ENCODE results near the gene C2CD2.
"Not testable (repeated sequence)": the region's sequence is repeated elsewhere in the genome, so short reads cannot be mapped to it uniquely, and the experiment has no call there.

Gene C2CD2

DNA sequence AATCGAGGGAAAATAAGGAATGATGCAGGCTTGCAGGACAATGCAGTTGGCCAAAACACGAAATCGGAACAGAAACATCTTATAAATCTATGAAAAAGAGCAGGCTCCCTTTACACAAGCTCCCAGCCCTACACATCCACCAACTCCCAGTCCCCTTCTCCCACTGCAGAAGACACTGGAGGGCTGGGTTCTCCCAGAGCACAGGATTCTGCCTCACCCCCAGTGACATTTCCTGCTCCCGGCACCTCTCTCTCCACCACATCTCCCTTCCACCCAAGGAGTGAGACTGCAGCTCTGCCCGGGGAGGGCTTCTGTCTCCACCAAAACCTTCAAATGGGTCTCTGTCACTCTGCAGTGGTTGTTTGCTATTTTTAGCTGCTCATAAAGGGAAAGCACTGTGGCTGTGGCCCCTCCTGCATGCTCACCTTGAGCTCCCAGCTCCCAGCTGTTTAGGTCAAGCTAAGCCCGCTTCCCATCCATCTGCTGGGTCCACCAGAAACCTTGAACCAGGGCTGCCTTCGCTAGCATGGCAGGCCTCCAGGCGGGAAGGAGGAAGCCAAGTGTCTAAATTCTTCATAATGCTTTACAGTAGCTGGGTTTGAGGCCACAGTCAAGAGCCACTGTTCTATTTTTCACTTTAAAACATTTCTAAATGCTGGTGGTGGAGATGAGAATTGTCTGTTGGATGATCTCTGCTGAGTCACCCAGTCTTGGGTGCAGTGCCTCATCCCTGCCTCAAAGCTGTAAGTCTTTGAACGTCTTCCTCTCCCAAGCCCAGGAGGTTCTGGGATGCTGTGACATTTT is 3.3 kb upstream of the C2CD2 start:
- no peak for DNase-seq

DNA sequence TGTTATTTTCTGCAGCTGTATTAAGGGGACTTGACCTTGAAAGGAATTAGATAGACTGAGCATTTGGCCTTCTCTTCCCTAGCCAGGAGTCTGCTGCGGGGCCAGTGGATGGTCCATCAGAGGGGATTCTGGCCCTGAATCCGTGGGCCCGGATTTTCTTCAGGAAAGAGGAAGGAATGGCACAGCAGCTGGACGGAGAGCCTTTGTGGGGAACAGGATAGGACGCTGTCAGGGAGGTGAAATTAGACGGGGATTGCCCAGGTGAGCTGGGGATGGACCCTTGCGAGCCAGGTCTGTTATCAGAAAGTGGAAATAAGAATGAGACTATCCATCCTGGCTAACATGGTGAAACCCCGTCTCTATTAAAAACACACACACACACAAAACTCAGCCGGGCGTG is 1.7 kb upstream of the C2CD2 start:
- DNase-seq: no peak

DNA sequence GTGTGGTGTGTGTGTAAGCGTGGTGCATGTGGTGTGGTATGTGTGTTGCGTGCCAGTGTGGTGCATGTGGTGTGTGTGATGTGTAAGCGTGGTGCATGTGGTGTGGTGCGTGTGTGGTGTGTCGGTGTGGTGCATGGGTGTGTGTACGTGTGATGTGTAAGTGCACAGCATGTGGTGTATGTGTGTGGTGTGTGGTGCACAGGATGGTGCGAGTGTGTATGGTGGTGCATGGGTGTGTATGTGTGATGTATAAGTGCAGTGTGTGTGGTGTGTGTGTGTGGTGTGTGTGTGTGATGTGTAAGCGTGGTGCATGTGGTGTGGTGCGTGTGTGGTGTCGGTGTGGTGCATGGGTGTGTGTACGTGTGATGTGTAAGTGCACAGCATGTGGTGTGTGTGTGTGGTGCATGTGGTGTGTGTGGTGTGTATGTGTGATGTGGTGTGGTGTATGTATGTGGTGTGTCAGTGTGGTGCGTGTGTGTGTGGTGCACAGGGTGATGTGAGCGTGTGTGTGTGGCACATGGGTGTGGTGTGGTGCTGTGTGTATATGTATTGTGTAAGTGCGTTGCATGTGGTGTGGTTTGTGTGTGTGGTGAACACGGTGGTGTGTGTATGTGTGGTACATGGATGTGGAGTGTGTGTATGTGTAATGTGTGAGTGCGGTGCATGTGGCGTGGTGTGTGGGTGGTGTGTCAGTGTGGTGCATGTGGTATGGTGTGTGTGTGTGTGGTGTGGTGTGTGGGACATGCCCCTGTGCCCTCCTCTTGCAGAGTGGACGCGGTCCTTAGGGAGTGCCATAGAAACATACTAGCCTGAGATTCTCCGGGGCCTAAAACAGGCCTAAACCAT is 1.1 kb upstream of the C2CD2 start:
- no peak for DNase-seq

DNA sequence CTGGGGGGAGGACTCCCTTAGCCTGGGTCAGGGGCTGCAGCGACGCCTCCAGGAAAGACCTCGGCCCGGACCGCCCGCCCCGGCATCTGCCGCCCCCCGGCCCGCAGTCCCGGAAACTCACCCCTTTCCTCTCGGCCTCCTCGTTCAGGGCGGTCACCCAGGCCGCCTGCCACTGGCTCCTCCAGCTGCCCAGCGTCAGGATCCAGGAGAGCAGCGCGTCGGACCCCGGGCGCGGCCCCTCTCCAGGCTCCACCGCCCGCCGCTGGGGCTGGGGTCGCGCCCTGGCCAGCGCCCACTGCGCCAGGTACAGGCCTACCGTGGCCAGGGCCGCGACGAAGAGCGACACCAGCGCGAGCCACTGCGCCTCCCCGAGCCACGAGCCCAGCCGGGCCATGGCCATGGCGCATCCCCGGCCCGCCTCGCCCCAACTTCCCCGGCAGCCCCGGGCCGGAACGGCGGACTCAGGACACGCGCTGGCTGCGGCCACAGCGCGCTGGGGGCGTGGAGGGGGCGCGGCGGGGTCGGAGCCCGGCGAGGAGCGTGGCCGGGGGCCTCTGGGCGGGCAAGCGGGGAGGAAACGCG is 478 bp downstream of the C2CD2 start:
- peak in 2 of 3 experiments; percentile 47 to 61 for DNase-seq

DNA sequence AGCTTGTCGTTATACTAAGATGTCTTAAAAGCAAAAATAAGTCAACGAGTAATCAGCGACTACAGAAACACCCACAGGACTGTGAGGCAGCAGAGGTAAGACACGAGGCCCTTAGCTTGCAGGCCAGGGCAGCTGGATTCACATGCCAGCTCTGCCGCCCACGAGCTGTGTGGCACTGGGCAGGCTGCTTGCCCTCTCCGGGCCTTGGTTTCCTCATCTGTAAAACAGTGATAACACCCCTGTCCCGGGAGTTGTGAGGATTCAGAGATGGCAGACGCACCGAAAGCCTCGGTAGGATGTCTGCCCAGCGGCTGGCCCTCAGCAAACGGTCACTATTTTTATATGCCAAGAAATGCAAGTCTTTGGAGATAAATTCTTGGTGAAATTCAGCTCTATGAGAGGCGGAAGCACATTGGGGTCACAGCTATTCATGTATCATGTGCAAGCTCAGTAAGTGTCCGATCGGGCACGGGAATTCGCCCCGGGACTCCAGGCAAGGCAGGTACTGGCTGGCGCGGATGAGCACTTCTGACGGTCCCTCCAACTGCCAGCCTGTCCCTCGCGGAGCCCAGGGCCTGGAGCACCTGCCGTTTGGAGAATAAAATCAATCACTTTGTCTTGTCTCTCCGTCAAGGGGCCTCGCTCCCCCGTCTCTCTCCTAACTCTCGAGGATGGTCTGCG is 1.1 kb downstream of the C2CD2 start:
- DNase-seq: peak in 2 of 3 experiments; percentile 47 to 49

DNA sequence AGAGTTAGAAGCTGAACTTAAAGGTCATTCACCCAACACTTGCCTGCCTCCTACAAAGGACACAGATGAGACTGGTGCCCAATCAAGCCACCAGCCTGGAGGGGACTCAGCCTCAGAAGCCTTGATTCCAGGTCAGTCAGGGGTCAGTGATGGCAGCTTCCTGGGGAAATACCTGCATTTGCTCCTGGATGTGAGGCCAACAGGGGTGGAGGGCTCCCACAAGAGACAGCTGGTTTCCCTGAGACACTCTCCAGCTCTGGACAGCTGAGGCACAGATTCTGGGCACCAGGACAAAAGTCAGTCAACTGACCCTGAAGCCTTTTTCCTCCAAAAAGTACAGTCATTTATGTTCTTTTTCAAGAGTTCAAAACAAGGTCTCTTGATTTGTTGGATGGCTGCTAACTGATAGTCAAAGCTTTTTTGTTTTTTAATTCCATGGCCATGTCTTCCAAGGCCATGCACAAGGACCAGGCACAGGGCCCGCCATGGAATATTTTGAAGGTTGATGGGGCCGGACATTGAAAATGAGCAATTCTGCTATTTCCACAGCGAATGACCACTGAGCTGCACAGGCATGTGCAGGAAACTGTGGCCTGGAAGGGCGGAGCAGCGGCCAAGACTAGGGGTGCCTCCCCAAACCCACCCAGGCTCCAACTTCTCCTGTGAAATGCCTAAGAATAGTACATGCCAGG is 1.8 kb downstream of the C2CD2 start:
- DNase-seq: no peak

DNA sequence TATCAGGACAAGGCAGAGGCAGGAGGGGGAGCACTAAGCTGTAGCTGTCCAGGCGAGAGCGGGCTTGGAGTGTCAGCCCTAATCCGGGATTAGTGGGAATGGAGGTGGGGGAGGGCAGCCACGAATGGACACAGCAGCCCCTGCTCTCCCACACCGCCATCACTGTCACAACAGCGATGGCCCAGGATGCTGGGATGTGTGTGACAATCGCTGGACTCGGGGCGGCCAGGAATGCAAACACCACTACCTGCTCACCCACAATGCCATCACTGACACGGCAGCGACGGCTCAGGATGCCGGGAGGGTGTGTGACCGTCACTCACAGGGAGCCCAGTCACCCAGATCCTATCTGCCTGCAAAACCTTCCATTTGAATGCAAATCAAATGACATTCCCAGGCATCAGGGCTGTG is 2.9 kb downstream of the C2CD2 start:
- no peak for DNase-seq

DNA sequence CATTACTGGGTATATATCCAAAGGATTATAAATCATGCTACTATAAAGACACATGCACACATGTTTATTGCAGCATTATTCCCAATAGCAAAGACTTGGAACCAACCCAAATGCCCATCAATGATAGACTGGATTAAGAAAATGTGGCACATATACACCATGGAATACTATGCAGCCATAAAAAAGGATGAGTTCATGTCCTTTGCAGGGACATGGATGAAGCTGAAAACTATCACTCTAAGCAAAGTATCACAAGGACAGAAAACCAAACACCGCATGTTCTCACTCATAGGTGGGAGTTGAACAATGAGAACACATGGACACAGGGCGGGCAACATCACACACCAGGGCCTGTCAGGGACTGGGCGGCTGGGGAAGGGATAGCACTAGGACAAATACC is 4.2 kb downstream of the C2CD2 start:
- not testable (repeated sequence) for DNase-seq

DNA sequence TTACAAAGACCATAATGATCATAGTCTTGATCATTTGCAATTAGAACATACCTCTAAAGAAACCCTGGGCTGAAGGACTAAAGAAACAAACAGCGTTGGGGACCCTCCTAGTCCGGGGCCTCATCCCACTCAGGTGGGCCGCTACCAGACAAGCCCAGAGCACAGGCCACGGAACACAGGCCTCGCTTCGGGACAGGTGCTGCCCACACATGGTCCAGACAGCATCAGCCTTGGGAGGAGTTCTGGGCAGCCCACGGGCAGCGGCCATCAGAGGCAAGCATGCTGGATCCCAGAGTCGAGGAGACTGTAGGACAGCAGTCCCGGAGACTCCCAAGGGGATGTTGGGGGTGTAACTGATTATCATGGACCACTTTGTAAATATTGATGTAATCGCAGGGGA is 4.9 kb downstream of the C2CD2 start:
- DNase-seq: no peak

DNA sequence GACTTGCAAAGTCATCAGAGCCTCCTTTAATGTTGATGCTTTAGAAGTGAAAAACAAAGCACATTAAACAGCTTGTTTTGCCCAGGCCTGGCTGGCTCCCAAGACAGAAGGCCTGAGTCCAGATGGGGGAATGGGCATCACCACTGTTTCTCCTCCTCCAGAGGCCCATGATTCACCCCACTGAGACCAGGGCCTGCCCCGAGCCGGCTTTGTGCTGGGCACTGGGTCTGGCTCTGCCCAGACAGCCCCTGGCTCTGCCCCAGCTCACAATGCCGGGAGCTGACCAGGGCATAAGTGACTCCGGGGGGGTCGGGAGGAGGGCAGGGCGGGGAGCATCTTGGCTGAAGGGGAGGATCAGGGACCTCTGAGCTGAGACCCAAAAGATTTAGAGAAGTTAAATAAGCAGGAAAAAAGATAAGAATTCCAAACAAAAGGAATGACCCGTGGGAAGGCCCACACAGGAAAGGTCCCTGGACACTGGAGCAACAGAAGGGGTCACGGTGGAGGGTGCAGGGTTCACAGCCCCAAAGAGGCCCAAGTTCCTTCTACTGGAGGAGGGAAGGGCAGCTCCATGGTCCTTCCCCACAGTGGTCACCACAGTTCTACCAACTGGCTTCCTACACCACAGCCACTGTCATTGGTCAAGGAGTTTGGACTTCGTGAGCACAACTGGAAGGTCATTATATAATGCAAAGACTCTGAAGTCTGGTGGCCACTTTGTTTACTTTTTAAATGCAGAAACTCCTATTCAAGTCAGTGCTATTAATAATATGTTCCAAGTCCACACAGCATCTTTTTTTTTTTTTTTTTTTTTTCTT is 5.5 kb downstream of the C2CD2 start:
- DNase-seq: no peak

DNA sequence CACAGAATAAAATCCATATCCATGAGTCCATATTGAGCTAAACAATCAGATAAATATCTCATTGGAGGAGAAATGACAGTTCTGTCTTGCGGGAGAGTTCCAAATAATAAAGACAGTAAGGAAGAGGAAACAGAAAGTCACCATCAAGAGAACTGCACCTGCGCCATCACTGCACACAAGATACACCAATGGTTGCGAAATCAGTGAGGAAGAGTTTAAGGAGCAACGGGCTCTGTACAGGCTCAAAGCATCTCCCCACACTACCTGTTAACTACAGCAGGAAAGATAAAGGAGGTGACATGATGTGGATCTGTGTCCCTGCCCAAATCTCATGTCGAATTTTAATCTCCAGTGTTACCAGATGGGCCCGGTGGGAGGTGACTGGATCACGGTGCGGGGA is 7.8 kb downstream of the C2CD2 start:
- DNase-seq: no peak

DNA sequence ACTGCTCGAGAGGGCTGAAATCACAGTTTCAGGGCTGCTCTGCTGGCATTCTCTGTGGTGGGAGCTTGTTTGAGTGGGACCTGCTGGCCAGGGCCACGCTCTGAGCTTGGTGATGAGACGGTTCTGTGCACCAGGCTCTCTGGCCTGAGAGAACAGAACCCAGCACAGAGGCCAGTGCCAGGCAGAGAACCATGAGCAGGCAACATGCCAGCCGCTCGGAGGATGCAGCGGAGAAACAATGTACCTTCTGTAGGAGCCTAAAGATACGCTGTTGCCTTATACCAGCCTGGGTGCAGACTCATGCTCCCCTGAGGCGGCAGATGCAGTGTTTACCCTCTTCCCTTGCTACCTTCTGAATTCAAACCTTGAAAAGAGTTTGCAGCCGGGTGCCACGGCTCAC is 10.0 kb downstream of the C2CD2 start:
- DNase-seq: no peak

DNA sequence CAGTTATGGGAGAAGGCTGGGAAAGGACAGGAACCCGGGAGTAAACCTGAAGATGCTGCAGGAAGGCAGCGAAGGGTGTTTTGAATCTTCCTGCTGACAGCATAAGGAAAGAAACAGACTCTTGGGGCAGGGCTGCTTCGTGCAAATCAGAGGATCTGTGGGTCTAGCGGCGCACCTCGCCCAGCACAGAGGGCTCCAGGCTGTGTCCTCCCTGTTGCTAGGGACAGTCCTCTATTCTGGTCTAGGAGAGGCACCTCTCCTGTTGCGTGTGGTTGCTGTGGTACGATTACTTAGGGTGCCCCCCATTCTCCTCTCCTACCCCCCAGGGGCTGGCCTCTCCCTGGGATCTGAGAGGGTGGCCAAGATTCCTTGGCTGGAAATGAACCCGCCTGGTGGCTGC is 11.4 kb downstream of the C2CD2 start:
- no peak for DNase-seq

DNA sequence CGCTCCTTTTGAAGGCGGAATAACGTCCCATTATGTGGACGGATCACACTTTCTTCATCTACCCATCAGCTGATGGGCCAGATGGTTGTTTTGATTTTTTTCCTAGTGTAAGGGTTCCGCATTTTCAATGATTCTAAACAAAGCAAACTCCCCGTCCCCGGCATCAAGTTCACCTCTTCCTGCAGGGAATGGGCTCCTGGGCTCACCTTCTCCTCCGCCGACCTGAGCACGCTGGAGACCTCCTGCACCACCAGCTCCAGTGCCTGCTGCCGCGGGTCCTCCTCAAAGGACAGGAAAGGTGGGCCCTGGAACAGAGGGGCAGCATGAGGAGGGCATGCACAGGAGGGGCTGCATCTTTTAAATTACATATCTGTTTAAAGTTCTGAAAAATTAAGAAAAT is 11.9 kb downstream of the C2CD2 start:
- no peak for DNase-seq

DNA sequence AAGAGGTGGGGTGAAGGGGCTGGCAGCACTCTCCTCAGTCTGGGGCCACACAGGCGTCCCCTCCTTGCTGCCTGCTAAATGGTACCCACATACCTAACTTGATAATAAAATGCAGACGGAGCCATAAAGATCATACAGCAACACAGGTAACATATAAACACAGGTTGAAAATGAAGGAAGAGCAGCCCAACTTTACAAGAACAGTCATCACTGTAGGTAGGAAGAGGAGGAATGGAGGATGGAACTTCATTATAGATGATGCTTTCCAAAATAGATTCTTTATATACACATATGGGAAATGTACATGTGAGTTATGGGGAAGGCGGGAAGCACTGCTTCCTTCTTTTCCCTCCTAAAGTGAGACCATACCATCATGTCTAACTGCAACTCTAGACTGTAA is 13.4 kb downstream of the C2CD2 start:
- no peak for DNase-seq

DNA sequence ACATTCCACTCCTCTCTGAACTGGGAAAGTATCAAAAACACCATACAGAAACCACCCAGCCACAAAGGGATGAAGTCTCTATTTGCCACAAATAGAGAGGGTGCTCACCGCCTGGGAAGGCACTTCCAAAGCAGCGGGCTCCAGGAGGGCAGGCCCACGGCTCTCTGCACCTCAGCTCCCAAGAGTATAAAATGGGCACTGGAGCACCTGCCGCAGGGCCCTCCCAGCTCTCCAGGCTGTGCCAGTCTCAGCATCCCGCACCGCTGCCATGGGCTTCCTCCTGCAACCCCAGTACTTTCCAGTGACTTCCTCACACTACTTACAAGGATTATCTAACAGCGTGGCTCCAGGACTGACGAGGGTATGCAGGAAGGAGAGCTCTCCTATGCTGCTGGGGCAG is 14.4 kb downstream of the C2CD2 start:
- DNase-seq: no peak

DNA sequence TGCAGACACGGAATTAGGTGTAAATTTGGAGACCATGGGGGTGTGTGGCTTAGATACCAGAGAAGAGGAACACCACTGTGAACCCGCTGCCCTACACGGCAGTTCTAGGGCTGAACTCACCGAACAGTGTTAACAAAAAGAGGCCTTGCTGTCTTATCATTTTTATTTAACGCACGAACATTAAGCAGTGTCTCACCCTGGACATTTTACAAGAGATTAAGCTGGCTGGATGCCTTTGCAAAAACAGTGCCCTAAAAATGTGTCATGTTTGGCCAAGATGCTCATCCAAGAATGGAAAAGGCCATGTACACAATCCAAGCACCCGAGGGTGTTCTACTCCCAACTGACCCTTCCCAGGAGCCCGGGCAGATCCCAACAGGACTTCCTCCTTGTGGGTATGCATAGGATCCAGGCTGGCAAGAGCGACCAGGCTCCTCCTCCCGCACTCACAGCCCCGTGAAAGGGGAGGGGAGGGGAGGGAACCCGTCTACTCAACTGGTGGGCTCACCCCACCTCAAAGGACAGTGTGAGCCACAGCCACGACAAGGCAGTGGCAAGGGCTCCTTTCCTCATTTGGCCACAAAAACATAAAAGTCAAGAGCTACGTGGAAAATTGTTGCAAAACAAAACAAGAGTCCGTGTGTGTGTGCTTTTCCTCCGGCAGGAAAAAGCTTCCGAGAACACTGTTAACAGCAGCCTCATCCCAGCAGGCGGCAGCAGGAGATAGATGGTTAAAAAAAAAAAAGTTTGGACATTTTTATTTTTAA is 20.3 kb downstream of the C2CD2 start:
- DNase-seq: no peak

DNA sequence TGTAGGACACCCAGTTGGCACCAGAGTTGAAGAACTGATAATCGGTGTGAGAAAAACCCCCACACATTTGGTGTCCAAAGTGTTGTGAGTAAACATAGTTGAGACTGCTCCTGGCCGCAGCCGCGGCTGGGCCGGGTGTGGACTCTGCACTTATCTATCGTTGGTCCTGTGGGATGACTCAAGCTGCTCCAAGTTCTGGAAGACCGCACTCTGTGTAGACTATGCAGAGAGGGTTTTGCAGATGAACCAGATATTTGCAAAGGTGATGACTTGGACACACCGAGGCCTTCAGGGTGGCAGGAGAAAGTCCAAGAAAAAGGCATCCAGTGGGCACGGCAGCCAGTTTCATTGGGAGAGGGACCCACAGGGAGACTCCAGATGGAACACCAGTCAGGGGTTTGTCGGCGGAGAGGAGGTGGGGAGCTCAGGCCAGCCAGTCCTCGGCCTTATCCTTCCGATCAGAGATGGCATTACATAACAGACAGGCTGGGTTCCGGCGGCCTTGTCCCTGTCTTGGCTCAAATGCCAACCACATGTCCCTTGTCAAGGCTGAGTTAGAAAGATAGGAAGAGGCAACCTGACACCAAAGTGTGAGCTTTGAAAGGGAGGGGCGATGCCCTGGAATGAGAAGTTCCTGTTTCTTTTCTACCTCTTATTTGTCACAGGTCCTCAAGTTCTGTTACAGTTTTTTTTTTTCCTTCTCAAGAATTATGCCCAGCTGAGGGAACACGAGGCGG is 21.1 kb downstream of the C2CD2 start:
- no peak for DNase-seq

DNA sequence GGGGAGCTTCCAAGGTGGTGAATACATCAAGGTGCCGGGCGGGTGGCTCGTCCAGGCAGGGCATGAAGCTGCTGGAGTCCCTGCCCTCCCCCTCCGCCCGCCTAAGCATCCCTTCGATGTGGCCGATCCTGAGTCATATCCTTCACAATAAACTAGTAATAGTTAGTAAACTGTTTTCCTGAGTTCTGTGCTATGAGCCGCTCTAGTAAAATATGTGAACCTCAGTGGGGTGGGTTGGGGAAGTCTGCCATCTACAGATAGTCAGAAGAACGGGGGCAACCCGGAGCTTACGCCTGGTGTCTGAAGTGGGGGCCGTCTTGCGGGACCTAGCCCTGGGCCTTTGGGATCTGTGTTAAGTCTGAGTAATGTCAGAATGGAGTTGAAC is 21.6 kb downstream of the C2CD2 start:
- DNase-seq: no peak

DNA sequence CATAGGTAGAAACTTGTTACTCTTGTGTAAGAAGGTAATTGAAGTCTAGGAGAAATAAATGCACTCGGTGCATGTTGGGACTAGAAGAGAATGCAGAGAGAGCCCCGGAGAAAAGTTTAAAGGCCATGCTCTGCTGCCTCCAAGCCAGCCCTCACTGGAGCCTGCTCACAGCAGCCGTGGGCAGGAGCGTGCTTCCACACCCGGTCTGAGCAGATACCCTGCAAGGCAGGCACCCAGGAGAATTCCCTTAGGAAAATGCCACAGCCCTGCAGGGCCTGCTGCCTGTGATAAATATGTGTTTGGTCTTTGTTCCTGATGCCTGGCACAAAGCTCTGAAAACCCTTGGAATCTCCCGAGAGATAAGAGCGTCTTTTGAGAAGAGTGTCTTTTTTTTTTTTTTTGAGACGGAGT is 22.8 kb downstream of the C2CD2 start:
- DNase-seq: no peak

All from NCI-H1417 (cell line).